Skeletal muscle satellite cell (primary cell): ENCODE results near the gene AZIN2.
"Not testable (repeated sequence)": the region's sequence is repeated elsewhere in the genome, so short reads cannot be mapped to it uniquely, and the experiment has no call there.

Experiments used
- H3K27me3 ChIP-seq: 2 replicates; pipeline ENCODE4 v1.7.0; 2013; ENCODE audit warnings: low read length; ENCODE audit not compliant: control insufficient read depth, insufficient read depth
- H3K36me3 ChIP-seq: 2 replicates; pipeline ENCODE4 v1.7.0; 2013; ENCODE audit warnings: mild to moderate bottlenecking, control low read depth, low read length; ENCODE audit not compliant: insufficient read depth
- H3K4me1 ChIP-seq: 2 replicates; pipeline ENCODE4 v1.7.0; 2013; ENCODE audit warnings: low read length; ENCODE audit not compliant: control insufficient read depth, insufficient read depth
- H3K4me2 ChIP-seq: 2 replicates; pipeline ENCODE4 v1.7.0; 2013; ENCODE audit warnings: mild to moderate bottlenecking, low read length
- H3K4me3 ChIP-seq: 2 replicates; pipeline ENCODE4 v1.7.0; 2013; ENCODE audit warnings: low read length
- H3K9ac ChIP-seq: 2 replicates; pipeline ENCODE4 v1.7.0; 2013; ENCODE audit warnings: mild to moderate bottlenecking, low read depth, low read length, moderate library complexity
- H3K9me3 ChIP-seq: replicated peaks from 2 replicates; pipeline ENCODE4 v1.7.0; 2013; ENCODE audit warnings: mild to moderate bottlenecking, control low read depth, low read length

AZIN2 gene

DNA sequence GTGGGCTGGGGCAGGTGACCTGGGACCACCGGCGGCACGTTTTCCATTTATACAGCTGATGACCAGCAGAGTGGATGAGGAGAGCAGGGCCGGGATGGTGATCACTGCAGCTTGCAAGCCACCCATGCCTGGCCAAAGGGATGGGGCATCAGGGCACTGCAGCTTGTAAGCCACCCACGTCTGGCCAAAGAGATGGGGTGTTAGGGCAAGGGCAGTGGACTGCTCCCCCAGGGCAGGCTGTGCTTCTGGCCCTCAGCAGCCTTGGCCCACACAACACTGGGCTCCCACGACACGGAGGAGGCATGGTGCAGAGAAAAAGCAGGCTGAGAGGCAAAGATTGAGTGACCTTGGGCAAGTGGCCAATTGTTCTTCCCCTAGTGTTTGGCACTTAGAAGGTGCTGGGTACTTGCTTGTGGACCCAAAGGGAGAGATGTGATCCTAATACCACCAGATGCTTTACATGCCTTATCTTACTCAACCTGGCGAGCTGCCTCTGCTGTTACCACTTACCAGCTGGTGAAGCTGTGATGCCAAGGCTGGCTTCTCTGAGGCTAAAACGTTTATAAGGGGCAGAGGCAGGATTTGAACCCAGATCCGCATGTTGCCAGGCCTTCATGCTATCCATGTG, 52.6 kb downstream of the AZIN2 start:
- Histone ChIP-seq H3K36me3 (no peaks in the 10 kb centered on the region), H3K27me3 (no peaks in the 10 kb centered on the region), H3K4me2 (no peak overlapping the region), H3K9me3 (no peaks in the 10 kb centered on the region), H3K9ac (no peak overlapping the region), H3K4me3 (no peak overlapping the region), H3K4me1 (peaks cover 9% of the 10 kb centered on the region)

DNA sequence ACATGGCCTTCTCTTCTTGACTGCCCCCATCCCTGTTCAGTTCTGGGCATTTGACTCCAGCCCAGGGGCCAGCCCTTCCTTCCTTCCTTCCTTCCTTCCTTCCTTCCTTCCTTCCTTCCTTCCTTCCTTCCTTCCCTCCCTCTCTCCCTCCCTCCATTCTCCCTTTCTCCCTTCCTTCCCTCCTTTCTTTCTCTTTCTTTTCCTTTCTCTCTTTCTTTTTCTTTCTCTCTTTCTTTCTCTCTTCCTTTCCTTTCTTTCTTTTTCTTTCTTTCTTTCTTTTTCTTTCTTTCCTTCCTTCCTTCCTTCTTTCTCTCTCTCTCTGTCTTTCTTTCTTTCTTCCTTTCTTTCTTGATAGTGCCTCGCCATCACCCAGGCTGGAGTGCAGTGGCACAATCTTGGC, 55.1 kb downstream of the AZIN2 start:
- not testable (repeated sequence) for H3K36me3 ChIP-seq, H3K4me2 ChIP-seq, H3K27me3 ChIP-seq, H3K9me3 ChIP-seq, H3K9ac ChIP-seq, H3K4me1 ChIP-seq, H3K4me3 ChIP-seq

DNA sequence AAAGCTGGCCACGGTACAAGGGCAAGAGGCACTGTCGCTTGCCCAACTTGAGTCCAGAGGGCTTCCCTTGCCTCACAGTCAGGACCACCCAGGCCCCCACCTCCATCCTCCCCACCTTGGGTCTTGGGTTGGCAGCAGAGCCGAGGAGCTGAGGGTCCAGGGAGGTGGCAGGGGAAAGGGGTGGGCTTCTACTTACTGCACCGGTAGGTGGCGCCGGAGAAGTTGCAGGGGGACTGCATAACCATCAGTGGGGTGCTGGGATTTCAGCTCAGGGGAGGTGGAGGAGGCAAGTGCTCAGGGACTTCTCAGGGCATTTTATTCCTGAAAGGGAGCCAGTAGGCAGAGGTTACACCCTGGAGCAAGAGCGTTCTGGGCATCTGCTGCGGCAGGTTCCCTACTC, 56.8 kb downstream of the AZIN2 start:
- Histone ChIP-seq H3K4me3 (no peak overlapping the region), H3K4me1 (no peaks in the 10 kb centered on the region), H3K36me3 (no peaks in the 10 kb centered on the region), H3K4me2 (no peak overlapping the region), H3K9me3 (no peaks in the 10 kb centered on the region), H3K9ac (no peak overlapping the region), H3K27me3 (no peaks in the 10 kb centered on the region)

DNA sequence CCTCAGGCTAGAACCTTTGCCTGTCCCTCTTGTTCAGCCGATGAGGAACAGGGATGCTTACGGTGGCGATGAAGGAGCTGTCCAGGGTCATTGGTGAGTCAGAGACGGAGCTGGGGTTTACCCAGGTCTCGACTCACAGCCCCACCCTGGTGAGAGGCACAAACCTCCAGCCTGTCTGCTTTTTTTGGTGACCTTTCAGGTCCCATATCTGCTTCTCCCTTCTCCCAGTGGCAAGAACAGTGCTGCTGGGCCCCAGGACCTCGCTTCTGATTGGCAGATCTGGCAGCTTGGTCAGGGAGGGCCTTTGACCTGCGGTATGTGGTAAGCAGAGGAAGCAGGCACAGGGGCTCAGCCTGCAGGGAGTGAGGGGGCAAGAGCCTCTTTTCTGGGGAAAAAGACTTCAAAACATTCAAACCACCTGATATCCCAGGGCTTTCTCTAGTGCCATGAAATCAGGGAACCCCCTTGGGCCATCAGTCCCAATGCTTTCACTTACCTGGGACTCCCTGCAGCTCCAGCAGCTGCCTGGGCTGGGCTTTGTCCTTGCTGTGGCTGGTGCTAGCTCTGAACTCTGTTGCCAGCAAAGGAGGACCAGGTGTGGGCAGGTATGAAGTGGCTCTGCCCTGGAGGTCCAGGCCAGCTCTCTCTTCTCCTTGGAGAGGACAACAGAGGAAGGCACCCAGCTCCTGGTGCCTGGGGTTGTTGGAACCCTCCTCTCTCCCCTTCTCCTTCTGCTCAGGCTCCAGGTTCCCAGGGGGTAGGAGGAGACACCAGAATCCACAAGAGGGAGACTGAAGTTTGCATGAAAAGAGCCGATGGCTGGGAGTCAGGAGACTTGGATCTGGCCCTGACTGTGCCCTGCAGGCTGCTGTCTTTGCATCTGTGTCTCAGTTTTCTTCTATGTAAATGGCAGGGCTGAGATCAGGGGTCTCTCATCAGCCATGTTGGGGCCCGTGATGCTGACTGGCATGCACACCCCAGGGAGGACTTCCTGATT, 59.5 kb downstream of the AZIN2 start:
- Histone ChIP-seq H3K9me3 (no peaks in the 10 kb centered on the region), H3K9ac (no peak overlapping the region), H3K36me3 (no peaks in the 10 kb centered on the region), H3K4me3 (no peak overlapping the region), H3K27me3 (no peaks in the 10 kb centered on the region), H3K4me1 (peaks cover 7% of the 10 kb centered on the region), H3K4me2 (no peak overlapping the region)

DNA sequence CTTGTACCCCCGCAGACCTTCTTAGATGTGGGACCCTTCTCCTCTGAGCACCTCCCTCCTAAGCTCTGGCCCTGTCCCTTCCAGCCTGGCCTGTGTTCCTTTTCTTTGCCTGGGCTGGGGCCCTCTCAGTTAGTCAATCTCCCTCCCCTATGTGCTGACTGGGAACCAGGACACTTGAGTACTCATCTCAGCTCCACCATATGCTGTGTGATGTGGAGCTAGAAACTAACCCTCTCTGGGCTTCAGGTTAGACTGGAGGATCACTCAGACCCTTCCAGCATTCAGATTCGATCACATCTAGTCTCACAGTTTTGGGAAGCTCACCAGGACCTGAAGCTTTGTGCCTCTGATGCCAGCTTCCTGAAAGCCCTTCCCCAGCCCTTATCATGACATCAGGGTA, 60.3 kb downstream of the AZIN2 start:
- Histone ChIP-seq H3K9me3 (no peaks in the 10 kb centered on the region), H3K27me3 (no peaks in the 10 kb centered on the region), H3K4me1 (peaks cover 7% of the 10 kb centered on the region), H3K9ac (no peak overlapping the region), H3K4me3 (no peak overlapping the region), H3K36me3 (no peaks in the 10 kb centered on the region), H3K4me2 (no peak overlapping the region)

DNA sequence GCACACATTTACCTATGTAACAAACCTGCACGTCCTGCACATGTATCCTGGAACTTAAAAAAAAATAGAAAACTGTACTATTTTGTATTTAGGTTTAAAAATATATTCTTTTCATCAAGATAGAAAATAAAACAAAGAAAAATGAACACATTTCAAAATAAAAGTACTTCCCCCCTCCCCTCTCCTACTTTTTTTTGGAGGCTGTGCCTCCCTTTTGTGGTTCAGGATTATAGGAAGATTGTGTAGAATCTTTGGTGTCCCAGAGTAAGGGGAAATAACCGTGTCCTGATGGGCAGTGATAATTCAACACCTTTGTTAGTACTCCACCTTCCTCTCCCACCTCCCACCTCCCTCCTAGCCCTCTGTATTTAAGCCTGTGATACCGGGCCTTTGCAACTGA, 60.8 kb downstream of the AZIN2 start:
- no peaks in the 10 kb centered on the region for H3K27me3 ChIP-seq
- H3K9me3 ChIP-seq, result no peaks in the 10 kb centered on the region
- H3K36me3 ChIP-seq, result peaks cover 2% of the 10 kb centered on the region
- no peak overlapping the region for H3K4me2 ChIP-seq
- no peak overlapping the region for H3K4me3 ChIP-seq
- H3K4me1 ChIP-seq, result peaks cover 7% of the 10 kb centered on the region
- no peak overlapping the region for H3K9ac ChIP-seq

DNA sequence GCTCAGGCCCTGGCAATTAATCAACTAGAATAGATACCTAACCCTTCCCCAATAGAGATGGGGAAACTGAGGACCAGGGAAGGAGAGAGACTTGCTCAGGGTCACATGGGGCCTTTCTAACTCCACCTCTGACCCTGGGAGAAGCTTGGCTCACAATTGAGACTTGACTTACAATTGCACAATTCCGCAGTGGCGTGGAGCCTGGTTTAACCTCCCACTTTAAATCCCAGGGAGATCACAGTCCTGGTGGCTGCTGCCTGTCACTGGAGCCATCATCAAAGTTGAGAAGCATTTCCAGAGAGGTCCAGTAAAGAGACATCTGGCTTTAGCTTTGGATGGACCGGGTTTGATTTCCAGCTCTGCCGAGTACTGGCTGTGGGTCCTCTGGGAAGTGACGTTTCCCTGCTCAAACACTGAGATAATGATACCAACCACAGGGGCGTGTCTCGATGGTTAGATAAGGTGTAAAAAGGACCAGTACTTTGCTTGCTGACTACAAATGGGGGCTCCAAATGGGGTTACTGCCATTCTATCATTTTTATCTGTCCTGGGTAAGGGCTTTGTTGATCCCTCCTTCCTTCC, 61.6 kb downstream of the AZIN2 start:
- no peak overlapping the region for H3K4me2 ChIP-seq
- H3K27me3 ChIP-seq, result no peaks in the 10 kb centered on the region
- peaks cover 7% of the 10 kb centered on the region for H3K4me1 ChIP-seq
- H3K9ac ChIP-seq, result no peak overlapping the region
- H3K36me3 ChIP-seq, result peaks cover 9% of the 10 kb centered on the region
- no peak overlapping the region for H3K4me3 ChIP-seq
- H3K9me3 ChIP-seq, result no peaks in the 10 kb centered on the region

DNA sequence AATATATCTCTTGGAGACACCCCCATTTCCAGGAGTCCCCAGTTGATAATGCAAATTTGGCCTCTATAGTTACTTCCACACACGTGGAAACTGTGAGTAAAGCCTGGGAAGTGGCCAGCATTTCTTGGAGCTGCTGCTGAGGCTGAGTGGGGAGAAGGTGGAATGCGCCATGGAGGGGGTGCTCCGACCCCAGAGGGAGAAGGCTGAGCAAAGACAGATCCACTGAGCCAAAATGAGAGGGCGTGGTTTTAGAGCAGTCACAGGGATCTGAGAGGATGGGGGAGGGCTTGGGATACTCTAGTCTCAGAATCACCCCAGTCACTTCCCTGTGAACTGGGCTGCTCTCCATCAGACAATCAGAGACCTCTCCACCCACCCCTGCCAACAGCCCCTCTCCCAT, 62.2 kb downstream of the AZIN2 start:
- Histone ChIP-seq H3K27me3 (no peaks in the 10 kb centered on the region), H3K4me2 (no peak overlapping the region), H3K9ac (no peak overlapping the region), H3K4me3 (no peak overlapping the region), H3K9me3 (no peaks in the 10 kb centered on the region), H3K4me1 (peaks cover 7% of the 10 kb centered on the region), H3K36me3 (peaks cover 9% of the 10 kb centered on the region)

DNA sequence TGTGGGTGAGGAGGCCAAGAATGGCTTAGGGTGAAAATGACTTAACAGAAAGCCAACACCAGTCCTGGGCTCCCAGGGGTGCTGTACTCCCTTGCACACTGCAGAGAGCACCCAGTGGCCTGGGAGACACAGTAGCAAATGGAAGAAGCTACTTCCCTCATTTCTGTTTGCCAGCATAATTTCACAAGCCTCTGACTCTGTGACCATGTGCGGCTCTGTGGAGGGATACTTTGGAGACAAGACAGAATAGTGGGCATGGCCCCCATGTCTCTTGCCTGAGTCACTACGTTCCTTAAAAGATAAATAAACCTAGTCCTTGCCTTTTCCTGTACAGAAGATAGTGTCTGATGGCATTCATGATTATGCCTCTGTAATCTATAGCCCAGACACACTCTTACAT, 62.7 kb downstream of the AZIN2 start:
- Histone ChIP-seq H3K27me3 (no peaks in the 10 kb centered on the region), H3K4me2 (no peak overlapping the region), H3K9ac (no peak overlapping the region), H3K4me1 (peaks cover 7% of the 10 kb centered on the region), H3K36me3 (peaks cover 9% of the 10 kb centered on the region), H3K4me3 (no peak overlapping the region), H3K9me3 (no peaks in the 10 kb centered on the region)

DNA sequence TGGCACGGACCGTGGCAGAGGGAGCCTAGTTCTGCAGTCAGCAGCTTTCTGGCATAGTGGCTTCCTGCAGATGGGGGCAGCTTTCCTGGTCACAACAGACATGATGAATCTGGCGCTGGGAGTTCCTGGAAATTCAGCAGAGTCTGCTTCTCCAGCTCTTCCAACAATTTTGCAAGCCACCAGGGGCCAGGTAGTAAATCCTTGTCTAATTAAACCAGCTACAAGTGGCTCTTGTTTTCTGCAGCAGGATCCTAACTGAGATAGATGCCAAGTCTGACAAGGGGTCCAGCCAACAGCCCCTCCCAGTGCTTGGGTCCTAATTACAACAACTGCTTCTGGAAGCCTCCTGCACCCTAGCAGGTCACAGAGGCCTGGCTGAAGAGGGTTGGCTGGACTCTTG, 65.0 kb downstream of the AZIN2 start:
- Histone ChIP-seq H3K4me1 (peaks cover 7% of the 10 kb centered on the region), H3K9me3 (no peaks in the 10 kb centered on the region), H3K9ac (no peak overlapping the region), H3K27me3 (no peaks in the 10 kb centered on the region), H3K4me2 (no peak overlapping the region), H3K36me3 (peaks cover 9% of the 10 kb centered on the region), H3K4me3 (no peak overlapping the region)

DNA sequence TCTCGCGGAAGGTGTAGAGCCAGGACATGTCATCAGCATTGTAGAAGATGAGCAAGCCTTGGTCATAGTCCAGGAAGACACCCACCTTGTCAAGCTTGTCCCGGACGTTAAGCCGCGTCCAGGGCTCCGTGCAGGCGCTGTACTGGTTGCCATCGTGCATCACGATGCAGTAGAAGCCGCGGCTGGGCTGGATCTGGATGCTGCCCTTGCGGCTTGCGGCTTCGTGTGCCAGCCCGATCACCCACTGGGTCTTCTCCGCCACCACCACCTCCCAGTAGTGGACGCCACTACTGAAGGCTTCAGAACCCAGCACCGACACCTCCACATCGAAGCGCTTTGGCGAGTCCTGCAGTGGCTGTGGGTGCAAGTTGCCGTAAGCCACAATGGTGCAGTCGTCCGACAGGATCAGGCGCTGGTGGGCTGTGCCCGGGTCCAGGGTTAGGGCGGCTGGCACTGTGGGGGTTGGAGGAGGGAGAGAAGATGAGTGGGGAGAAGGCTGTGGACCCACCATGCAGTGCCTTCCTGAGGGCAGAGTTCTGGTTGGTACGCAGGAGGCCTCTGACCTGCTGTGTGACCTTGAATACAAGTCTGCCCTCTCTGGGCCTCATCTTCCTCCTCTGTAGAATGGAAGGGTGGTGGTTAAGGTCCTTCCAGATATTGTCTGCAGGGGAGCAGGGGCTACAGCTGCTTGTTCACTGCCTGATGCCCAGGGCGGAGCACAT, 66.5 kb downstream of the AZIN2 start:
- H3K9me3 ChIP-seq, result no peaks in the 10 kb centered on the region
- no peak overlapping the region for H3K4me2 ChIP-seq
- H3K27me3 ChIP-seq, result no peaks in the 10 kb centered on the region
- H3K36me3 ChIP-seq, result peaks cover 11% of the 10 kb centered on the region
- no peak overlapping the region for H3K9ac ChIP-seq
- peaks cover 7% of the 10 kb centered on the region for H3K4me1 ChIP-seq
- no peak overlapping the region for H3K4me3 ChIP-seq
